HCT116 (cell line): Measurements from ENCODE around the gene ZBTB37.

Source experiments
- ATF3 ChIP-seq: IDR thresholded peaks from 2 replicates; pipeline ENCODE4 v1.6.1; 2012
- CEBPB ChIP-seq: IDR thresholded peaks from 2 replicates; pipeline ENCODE4 v1.6.1; 2012; ENCODE audit warnings: low read depth
- CTCF ChIP-seq, 3 experiments: fragments of 200-600 bp in 1 of 3; sonication (generic) in 1 of 3; IDR thresholded peaks in 2 of 3; conservative IDR thresholded peaks in 1 of 3; 2 replicates each; pipeline ENCODE4 v1.5.1; 2012 to 2017; ENCODE audit warnings: low read depth in 2 of 3, low read length in 2 of 3, antibody characterized with exemption in 1 of 3, borderline replicate concordance in 1 of 3, control low read depth in 1 of 3, mild to moderate bottlenecking in 1 of 3, mixed read lengths in 1 of 3, mixed run types in 1 of 3, moderate library complexity in 1 of 3; ENCODE audit not compliant: insufficient read depth in 1 of 3
- EGR1 ChIP-seq: IDR thresholded peaks from 2 replicates; pipeline ENCODE4 v1.6.1; 2012; ENCODE audit warnings: low read depth
- MAX ChIP-seq: IDR thresholded peaks from 2 replicates; pipeline ENCODE4 v1.6.1; 2012
- POLR2A ChIP-seq: IDR thresholded peaks from 2 replicates; pipeline ENCODE4 v1.7.0; 2011; ENCODE audit warnings: borderline replicate concordance; ENCODE audit not compliant: insufficient read depth, insufficient read length; ENCODE audit errors: extremely low read depth
- REST ChIP-seq: IDR thresholded peaks from 2 replicates; pipeline ENCODE4 v1.6.1; 2012; ENCODE audit warnings: low read depth
- SIN3A ChIP-seq: IDR thresholded peaks from 2 replicates; pipeline ENCODE4 v1.6.1; 2012; ENCODE audit warnings: low read depth
- SRF ChIP-seq: IDR thresholded peaks from 2 replicates; pipeline ENCODE4 v1.6.1; 2012; ENCODE audit warnings: low read depth
- TCF7L2 ChIP-seq: IDR thresholded peaks from 2 replicates; pipeline ENCODE4 v1.7.0; 2011; ENCODE audit warnings: borderline replicate concordance, inconsistent platforms; ENCODE audit not compliant: insufficient read depth, insufficient read length; ENCODE audit errors: extremely low read depth
- YY1 ChIP-seq: IDR thresholded peaks from 2 replicates; pipeline ENCODE4 v1.6.1; 2011; ENCODE audit warnings: low read length, low read depth, moderate library complexity, mild to moderate bottlenecking; ENCODE audit not compliant: insufficient replicate concordance; ENCODE audit errors: extremely low read depth
- ZBTB33 ChIP-seq: IDR thresholded peaks from 2 replicates; pipeline ENCODE4 v1.6.1; 2011; ENCODE audit warnings: mild to moderate bottlenecking, low read length, moderate library complexity; ENCODE audit not compliant: insufficient replicate concordance; ENCODE audit errors: extremely low read depth

GRCh38 chr1:173893611-173894010 is 25.4 kb downstream of the ZBTB37 start:
- TF ChIP-seq CTCF (IDR thresholded peaks at IDR 0.05 in 2 of 3, conservative IDR thresholded peaks at IDR 0.05 in 1 of 3; ENCODE audit: borderline replicate concordance in 1 of 3, insufficient read depth in 1 of 3, low read depth in 2 of 3, low read length in 2 of 3) (no peak), ATF3 (no peak), SIN3A (no peak), YY1 (no peak), CEBPB (no peak), EGR1 (no peak), ZBTB33 (no peak), TCF7L2 (no peak), POLR2A (no peak), SRF (no peak), MAX (no peak), REST (no peak)
